NCI-H460 (cell line): ENCODE data around the gene HDAC8. TPM values are rescaled to one million over a fixed set of nuclear protein-coding genes. Genes with fewer than 3 reads are reported as not detected.
"Not testable (repeated sequence)": the region's sequence is repeated elsewhere in the genome, so short reads cannot be mapped to it uniquely, and the experiment has no call there.

Experiments
- DNase-seq: peaks from one replicate; pipeline ENCODE4 v3.0.0-alpha.2; 2016; ENCODE audit warnings: low read depth; ENCODE audit errors: extremely low read depth
- total RNA-seq: library from RNA; depleted of rRNA; stranded (reverse); fragments of >200 nt; shearing (Covaris generic); gene quantifications from 2 replicates; pipeline ENCODE4 v1.2.3, GENCODE V29; 2014

HDAC8 gene
- total RNA-seq, 1 experiment from 2014 or later: 29.8 TPM

DNA sequence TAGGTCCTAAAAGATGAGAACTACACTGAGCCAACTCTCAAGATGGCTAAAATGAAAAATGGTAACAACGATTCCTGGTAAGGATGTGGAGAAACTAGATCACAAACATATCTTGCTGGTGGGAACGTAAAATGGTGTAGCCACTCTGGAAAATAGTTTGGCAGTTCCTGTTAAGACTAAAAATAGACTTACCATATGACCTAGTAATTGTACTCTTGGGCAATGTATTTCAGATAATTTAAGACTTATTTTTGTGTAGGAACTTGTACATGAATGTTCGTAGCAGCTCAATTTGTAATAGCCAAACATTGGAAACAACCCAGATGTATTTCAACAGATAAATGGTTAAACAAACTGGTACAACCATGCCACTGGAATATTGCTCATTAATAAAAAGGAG, 106.2 kb downstream of the HDAC8 start:
- no peak for DNase-seq

DNA sequence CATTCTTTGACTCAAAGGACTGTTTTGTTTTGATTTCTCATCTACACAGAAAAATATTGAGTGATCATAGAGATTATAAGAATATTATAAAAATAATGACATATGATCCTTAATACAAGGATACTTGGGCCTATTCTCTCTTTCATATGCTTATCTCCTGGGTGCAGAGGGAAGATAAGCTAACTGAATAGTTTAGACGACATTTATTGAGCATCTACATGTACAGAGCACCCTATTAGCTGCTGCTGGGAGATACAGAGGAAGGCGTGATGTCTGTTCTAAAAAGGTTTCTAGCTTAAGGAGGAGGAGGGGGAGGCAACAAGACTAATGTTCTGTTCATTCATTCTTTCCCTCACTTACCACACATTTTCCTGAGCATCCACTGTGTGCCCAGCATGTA, 106.8 kb downstream of the HDAC8 start:
- DNase-seq: no peak

- DNase-seq: peak; percentile 5
Measured at GRCh38 chrX:72461766-72462165, 110.9 kb downstream of the HDAC8 start.

DNA sequence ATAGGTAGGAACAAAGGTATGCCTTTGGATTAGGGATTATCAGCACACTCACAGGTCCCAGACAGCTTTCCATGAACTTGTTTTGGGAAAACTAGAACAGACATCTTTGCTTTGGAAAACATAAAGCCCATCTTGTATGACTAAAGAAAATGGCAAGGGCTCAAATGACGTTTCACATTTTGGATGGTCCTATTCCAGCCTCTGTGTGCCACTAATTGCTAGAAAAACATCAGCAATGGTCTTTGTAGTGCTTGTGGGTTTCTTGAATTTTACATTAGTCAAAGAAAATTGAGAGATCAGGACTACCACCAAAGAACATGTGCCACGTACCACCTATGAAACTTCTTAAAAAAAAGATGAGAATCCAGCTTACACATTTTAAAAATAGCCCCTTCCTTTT, 111.4 kb downstream of the HDAC8 start:
- no peak for DNase-seq

GRCh38 chrX:72460715-72461114, 111.9 kb downstream of the HDAC8 start:
- DNase-seq: no peak

DNA sequence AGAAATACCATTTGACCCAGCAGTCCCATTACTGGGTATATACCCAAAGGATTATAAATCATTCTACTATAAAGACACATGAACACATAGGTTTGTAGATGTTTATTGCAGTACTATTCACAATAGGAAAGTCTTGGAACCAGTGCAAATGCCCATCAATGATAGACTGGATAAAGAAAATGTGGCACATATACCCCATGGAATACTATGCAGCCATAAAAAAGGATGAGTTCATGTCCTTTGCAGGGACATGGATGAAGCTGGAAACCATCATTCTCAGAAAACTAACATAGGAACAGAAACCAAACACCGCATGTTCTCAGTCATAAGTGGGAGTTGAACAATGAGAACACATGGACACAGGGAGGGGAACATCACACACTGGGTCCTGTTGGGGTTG, 123.6 kb downstream of the HDAC8 start:
- not testable (repeated sequence) for DNase-seq

DNA sequence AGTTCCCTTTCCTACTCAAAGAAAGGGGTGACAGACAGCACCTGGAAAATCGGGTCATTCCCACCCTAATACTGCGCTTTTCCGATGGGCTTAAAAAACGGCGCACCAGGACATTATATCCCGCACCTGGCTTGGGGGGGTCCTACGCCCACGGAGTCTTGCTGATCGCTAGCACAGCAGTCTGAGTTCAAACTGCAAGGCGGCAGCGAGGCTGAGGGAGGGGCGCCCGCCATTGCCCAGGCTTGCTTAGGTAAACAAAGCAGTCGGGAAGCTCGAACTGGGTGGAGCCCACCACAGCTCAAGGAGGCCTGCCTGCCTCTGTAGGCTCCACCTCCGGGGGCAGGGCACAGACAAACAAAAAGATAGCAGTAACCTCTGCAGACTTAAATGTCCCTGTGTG, 131.9 kb downstream of the HDAC8 start:
- DNase-seq: not testable (repeated sequence)

GRCh38 chrX:72436010-72436409, 136.6 kb downstream of the HDAC8 start:
- no peak for DNase-seq

- DNase-seq: no peak
Measured at GRCh38 chrX:72430405-72430968, 142.2 kb downstream of the HDAC8 start.

GRCh38 chrX:72421797-72422196, 150.8 kb downstream of the HDAC8 start:
- DNase-seq: no peak

- DNase-seq: no peak
Measured at GRCh38 chrX:72409993-72410392, 162.7 kb downstream of the HDAC8 start.

DNA sequence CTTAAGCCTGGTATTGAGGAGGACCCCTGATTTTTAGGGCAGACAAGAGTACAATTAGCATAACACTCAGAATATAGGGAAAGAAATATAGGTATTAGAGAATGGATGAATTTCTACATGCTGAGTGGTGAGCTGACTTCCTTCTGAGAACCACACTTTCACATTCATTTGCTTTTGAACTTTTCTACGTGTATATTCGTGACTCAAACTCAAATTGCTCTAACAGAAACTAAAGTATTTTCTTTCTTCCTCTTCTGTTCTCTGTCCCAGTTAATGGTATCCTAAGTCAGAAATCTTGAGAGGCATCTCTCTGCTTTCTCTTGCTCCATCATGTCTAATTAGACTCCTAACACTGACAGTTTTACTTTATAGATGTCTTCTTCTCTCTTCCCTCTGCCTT, 163.8 kb downstream of the HDAC8 start:
- no peak for DNase-seq

DNA sequence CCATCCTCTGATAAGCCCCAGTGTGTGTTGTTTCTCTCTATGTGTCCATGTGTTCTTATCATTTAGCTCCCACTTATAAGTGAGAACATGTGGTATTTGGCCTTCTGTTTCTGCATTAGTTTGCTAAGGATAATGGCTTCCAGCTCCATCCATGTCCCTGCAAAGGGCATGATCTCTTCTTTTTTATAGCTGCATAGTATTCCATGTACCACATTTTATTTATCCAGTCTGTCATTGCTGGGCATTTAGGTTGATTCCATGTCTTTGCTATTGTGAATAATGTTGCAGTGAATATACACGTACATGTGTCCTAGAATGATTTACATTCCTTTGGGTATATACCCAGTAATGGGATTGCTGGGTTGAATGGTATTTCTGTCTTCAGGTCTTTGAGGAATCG, 167.5 kb downstream of the HDAC8 start:
- DNase-seq: not testable (repeated sequence)

DNA sequence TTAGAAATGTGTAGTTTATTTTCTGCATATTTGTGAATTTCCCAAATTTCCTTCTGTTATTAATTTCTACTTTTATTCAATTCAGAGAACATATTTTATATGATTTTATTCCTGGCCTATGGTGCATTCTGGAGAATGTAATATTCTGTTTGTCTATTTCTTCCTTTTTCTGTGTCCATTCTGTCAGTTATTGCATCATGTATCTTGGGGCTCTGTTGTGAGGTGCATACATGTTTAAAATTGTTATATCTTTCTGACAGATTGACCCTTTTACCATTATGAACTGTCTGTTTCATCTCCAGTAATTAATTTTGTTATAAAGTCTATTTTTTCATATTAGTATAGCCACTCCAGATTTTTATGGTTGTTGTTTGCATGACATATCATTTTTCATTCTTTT, 170.0 kb downstream of the HDAC8 start:
- no peak for DNase-seq

GRCh38 chrX:72399816-72400215, 172.8 kb downstream of the HDAC8 start:
- DNase-seq: no peak

DNA sequence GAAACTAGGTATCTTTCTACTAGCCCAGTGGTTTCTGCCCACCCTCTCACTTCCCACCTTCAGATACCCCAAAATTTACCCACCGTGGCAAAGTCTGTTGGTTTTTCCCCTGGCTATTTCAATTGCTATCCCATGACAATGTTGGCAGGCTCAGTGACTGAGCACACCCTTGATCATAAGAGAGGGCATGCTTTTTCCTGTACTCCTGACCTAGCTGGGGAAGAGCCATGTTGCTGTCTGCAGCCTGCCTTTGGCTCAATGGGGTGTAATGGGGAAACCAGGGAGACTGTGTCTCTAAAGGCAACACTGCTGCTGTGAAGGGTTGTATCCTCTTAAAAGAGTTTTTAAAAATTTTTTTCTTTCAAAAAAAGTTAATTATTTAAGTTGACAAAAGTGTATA, 176.5 kb downstream of the HDAC8 start:
- no peak for DNase-seq

DNA sequence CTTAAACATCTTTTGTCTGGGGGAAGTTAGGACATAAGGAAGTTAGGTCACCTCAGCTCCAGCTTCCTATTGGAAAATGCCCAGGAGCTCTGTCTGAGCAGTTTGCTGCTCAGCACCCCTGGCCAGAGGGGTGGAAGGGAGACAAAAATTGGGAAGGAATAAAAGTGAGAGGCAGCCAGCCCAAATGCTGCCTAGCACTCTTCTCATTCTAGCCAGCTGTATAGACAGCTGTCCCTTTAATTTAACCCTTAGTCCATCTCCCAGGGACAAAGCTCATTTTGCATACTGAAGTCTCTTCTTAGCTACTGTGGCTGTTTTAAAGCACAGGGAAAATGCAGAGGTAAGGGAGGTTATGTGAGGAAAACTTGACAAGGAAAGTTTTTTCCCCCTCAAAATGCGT, 177.4 kb downstream of the HDAC8 start:
- no peak for DNase-seq

- no peak for DNase-seq
Measured at GRCh38 chrX:72394518-72395170, 178.0 kb downstream of the HDAC8 start.

DNA sequence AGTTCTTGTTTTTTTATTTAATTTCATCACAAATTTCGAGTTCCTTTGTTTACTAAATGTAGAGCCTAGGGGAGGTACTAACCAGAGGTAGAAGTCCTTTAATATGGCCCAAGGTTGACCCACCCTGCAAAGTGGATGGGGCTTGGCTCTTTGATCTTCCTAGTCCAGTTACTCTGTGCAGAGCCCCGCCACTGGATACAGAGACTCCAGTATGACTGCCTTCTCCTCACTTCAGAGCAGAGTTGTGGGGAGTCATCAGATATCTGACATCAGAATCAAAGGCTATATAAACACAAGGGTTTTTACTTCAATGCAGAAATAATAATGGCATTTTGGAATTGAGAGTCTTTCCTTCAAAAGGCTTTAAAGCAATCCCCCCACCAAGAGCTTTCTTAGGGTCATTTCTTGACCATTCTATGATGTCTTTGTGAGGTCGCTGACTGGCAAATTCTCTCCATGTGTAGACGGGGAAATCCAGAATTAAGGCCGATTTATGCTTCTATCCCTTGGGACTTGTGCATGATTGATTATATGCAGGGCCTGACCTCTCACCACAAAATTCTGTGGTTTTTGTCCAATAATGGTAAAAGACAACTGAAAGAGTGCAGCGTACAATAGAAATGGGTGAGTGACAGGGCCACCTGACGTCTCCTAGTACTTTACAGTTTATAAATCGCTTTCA, 178.7 kb downstream of the HDAC8 start:
- DNase-seq: no peak

GRCh38 chrX:72392816-72393800, 179.5 kb downstream of the HDAC8 start:
- no peak for DNase-seq

- no peak for DNase-seq
Measured at GRCh38 chrX:72392042-72392441, 180.6 kb downstream of the HDAC8 start.
